ENCODE measurements around the gene MSI2.

GRCh38 chr17:57323391-57323790 is 67.1 kb downstream of the MSI2 start:
- TF ChIP-seq SUZ12 (IDR thresholded peaks at IDR 0.05; ENCODE audit: extremely low read depth, insufficient read depth, insufficient read length) (no peak), YY1 (IDR thresholded peaks at IDR 0.05; ENCODE audit: insufficient read depth, insufficient read length) (no peak), ZNF274 (IDR thresholded peaks at IDR 0.05; ENCODE audit: low read depth, low read length) (no peak)
